EL (cell line): ENCODE data around the gene SACS.
"Not testable (repeated sequence)": the region's sequence is repeated elsewhere in the genome, so short reads cannot be mapped to it uniquely, and the experiment has no call there.

Experiments
- DNase-seq: peaks from one replicate; pipeline ENCODE4 v3.0.0-alpha.2; 2016

The SACS gene

GRCh38 chr13:23411220-23411619 lies 22.3 kb downstream of the SACS start:
- no peak for DNase-seq

- no peak for DNase-seq
These were observed 25.5 kb downstream of the SACS start for GRCh38 chr13:23408026-23408425.

DNA sequence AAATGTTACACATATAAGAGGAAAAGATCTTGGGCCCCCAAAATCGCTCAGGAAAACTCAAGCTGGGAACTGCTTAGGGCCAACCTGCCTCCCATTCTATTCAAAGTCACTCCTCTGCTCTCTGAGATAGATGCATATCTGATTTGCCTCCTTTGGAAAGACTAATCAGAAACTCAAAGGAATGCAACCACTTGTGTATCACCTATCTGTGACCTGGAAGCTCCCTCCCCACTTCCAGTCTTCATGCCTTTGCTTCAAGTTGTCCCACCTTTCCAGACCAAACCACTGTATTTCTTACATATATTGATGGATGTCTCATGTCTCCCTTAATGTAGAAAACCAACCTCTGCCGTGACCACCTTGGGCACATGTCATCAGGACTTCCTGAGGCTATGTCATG lies 32.3 kb downstream of the SACS start:
- DNase-seq: not testable (repeated sequence)

GRCh38 chr13:23399347-23399746 lies 34.2 kb downstream of the SACS start:
- DNase-seq: no peak

DNA sequence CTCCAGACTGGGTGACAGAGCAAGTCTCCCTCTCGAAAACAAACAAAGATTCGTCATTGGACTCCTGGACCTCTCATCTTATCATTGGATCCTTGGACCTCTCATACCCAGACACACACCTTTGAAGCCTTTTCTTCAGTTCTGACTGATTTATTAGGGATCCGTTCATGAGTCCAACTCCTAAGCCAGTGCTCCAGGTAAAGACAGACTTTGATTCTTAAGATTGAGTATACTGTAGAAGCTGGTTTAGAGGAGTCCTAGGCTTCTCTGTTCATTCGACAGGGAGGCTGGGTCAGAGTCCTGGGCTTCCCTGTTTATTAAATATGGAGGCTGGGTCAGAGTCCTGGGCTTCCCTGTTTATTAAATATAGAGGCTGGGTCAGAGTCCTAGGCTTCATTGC lies 38.7 kb downstream of the SACS start:
- no peak for DNase-seq

GRCh38 chr13:23392925-23393645 lies 40.4 kb downstream of the SACS start:
- DNase-seq: no peak

- DNase-seq: no peak
These were observed 41.2 kb downstream of the SACS start for GRCh38 chr13:23392313-23392712.

DNA sequence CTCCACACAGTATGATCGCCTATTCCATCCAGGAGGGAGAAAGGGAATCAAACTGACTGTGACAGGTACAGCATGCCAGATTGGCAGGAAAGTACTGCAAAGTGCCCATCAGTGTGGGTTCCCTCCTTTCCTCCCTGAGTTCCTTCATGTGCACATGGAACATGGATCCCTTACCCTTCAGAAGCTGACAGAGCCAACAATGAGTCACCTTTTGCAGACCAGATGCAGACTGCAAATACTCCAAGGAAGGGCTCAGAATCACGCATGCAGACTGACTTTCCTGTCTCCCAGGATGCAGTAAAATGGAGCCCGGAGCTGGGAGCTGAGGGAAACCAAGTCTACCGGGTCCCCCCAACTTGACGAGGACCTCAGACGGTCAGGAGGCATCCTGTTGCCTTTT lies 41.8 kb downstream of the SACS start:
- DNase-seq: peak; percentile 17

- DNase-seq: no peak
These were observed 47.0 kb downstream of the SACS start for GRCh38 chr13:23386533-23386932.

DNA sequence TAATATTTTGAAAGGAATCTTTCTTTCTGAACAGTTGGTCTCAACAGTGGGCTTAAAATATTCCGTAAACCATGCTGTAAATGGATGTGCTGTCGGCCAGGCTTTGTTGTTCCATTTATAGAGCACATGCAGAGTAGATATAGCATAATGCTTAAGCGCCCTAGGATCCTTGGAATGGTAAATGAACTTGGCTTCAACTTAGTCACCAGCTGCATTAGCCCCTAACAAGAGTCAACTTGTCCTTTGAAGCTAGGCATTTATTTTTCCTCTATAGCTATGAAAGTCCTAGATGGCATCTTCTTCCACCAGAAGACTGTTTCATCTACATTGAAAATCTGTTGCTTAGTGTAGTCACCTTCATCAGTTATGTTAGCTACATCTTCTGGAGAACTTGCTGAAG lies 47.6 kb downstream of the SACS start:
- no peak for DNase-seq

GRCh38 chr13:23384111-23384510 lies 49.4 kb downstream of the SACS start:
- DNase-seq: peak; percentile 81

DNA sequence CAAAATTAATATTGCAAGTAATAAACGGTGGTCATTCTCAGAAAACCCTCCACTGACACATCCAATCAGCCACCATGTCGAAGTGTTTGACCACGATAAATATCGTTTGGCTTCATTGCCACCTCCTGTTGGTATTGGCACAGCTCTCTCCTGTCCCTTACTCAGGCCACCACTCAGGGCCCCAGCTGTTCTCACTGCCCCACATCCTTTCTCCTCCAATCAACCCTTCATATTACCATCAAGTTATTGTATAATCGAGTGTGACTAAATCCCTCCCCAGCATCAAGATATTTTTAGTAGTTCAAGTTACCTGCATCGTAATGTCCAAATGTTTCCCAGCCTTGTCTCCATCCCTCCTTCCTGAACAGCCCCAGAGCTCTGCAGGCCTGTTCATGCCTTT lies 50.4 kb downstream of the SACS start:
- no peak for DNase-seq

- DNase-seq: no peak
These were observed 51.6 kb downstream of the SACS start for GRCh38 chr13:23381866-23382265.

GRCh38 chr13:23380534-23380933 lies 53.0 kb downstream of the SACS start:
- DNase-seq: no peak

DNA sequence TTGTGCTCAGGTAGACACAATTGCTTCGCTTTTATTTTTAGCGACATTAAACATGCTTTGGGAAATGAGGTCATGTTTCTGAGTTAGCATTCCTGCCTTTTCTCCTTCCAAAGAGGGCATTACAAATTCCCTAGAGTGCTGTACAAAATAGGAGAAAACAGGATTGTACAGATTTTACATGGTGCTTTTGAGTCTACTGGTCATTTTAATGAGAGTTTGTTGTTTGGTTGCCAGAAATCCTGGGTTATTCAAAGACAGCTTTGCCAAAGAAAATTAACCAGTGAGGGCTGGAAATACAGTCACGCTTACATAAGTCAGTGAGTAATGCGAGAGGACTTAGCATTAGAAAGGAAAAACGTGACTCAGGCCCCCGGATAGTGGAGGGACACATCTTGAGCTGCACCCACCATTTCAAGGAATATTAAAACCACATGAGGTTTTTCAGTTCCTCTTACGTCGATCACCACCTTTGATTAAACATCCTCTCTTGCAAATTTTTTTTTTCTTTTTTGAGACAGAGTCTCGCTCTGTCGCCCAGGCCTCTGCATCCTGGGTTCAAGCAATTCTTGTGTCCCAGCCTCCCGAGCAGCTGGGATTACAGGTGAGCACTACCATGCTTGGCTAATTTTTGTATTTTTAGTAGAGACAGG lies 55.4 kb downstream of the SACS start:
- peak; percentile 98 for DNase-seq

- DNase-seq: no peak
These were observed 55.9 kb downstream of the SACS start for GRCh38 chr13:23377579-23377978.

GRCh38 chr13:23375001-23375971 lies 58.2 kb downstream of the SACS start:
- peak; percentile 92 for DNase-seq

- DNase-seq: peak; percentile 61
These were observed 61.1 kb downstream of the SACS start for GRCh38 chr13:23372264-23372906.

DNA sequence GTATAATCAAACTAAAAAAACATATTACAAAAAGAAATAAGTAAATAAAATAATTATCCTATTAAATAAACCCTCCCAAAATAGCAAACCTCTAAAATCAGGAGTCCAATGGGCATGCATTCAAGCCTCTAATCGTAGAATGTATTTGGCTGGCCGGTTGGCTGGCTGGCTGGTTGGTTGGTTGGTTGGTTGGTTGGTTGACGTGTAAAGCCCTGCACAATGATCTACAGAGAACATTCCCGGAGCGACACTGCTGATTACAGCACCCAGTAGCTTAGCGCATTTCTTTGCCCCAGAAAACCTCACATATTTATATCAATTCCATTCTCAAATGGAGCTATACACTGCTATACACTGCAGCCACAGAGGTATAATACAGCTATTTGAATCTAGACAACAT lies 65.6 kb downstream of the SACS start:
- no peak for DNase-seq

- DNase-seq: no peak
These were observed 67.8 kb downstream of the SACS start for GRCh38 chr13:23365652-23366051.

- DNase-seq: no peak
These were observed 73.6 kb downstream of the SACS start for GRCh38 chr13:23359882-23360281.

GRCh38 chr13:23357349-23357748 lies 76.2 kb downstream of the SACS start:
- no peak for DNase-seq

GRCh38 chr13:23356368-23356767 lies 77.1 kb downstream of the SACS start:
- no peak for DNase-seq
